ENCODE data around the gene GAPDH.

- TF ChIP-seq CTCF (IDR thresholded peaks at IDR 0.05) (no peak), POLR2AphosphoS5 (IDR thresholded peaks at IDR 0.05) (no peak)
Measured at GRCh38 chr12:6528539-6529235, 5.6 kb upstream of the GAPDH start.

Data from transverse colon (tissue), 4 donors.